Fibroblast of pulmonary artery (primary cell): ENCODE results near the gene TMIGD3.

ENCODE experiments used
- DNase-seq: peaks from one replicate; pipeline ENCODE4 v3.0.0-alpha.2; 2010; ENCODE audit warnings: low read depth
- H3K4me3 ChIP-seq: replicated peaks from 2 replicates; pipeline ENCODE4 v1.5.1; 2011; ENCODE audit warnings: low read depth, mild to moderate bottlenecking, control low read depth, low read length, moderate library complexity
- TF ChIP-seq, protein P1 (sequence below): IDR thresholded peaks from 2 replicates; pipeline ENCODE4 v1.5.1; 2011; ENCODE audit warnings: mild to moderate bottlenecking, control low read depth, low read length, inconsistent platforms; ENCODE audit errors: missing control alignments

The TMIGD3 gene

DNA sequence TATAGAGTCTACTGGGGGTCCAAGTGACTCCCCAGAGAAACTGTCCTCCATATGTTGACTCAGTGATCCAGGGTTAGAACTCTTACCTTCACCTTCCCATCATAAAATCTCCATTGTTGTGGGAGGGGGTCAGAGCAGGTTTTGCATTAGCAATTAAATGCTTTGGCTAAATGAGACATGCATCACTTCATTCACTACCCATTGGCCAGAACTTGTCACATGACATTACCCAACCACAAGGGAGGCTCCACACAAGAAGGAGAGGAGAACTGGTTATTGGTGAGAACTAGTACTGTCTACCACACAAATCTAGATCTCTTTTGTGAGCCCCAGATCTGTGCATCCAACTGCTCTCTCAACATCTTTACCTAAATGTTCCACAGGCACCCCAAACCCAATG, 33.9 kb downstream of the TMIGD3 start:
- TF ChIP-seq, protein P1, sequence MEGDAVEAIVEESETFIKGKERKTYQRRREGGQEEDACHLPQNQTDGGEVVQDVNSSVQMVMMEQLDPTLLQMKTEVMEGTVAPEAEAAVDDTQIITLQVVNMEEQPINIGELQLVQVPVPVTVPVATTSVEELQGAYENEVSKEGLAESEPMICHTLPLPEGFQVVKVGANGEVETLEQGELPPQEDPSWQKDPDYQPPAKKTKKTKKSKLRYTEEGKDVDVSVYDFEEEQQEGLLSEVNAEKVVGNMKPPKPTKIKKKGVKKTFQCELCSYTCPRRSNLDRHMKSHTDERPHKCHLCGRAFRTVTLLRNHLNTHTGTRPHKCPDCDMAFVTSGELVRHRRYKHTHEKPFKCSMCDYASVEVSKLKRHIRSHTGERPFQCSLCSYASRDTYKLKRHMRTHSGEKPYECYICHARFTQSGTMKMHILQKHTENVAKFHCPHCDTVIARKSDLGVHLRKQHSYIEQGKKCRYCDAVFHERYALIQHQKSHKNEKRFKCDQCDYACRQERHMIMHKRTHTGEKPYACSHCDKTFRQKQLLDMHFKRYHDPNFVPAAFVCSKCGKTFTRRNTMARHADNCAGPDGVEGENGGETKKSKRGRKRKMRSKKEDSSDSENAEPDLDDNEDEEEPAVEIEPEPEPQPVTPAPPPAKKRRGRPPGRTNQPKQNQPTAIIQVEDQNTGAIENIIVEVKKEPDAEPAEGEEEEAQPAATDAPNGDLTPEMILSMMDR, result no peak
- H3K4me3 ChIP-seq, result no peak overlapping the region
- no peak for DNase-seq

DNA sequence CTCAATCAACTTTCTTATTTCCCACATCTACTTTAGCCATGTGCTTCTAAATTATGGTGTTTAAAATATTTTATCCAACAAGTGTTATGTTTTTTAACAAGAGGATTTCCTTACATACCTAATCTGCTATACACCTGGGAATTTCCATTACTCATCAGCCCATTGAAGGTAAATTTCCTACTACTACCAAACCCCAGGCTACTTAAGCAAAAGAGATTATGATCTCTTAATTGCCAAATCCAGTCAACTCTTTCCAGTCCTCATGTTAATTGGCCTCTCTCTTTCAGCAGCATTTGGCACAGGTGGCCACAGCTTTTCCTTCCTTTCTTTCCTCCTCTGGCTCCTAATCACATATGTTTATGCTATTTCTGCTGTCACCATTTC, 34.7 kb downstream of the TMIGD3 start:
- no peak overlapping the region for H3K4me3 ChIP-seq
- no peak for DNase-seq
- TF ChIP-seq, protein P1, result no peak

DNA sequence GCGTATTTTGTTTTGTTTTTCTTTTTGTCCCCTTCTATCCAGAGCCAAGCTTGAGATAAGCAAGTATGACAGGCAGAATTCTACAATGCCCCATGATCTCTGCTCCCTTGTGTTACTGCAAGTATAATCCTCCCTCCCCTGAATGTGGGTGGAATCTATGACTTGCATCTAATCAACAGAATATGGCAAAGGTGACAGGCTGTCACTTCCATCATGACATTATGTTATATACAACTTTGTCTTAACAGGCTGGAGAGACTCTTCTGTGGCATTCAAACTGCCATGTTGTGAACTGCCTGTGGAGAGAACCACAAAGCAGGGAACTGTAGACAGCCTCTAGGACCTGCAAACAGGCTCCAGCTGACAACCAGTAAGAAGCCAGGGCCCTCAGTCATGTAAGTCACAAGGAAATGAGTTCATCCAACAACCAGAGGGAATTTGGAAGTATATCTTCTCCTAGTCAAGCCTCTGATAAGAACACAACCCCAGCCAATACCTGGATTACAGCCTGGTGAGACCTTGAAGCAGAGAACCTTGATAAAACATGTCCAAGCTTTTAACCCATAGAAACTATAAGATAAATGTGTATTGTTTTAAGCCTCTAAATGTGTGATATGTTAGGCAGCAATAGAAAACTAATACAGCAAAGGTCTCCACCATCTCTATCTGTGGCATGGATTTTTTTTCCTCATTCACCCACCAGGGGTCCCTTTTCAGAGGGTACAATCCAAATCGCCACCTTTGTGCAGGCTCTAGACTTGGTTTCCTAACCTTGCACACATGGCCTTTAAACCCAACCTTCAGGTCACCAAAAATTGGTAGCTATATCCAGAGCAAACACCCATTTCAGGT, 35.3 kb downstream of the TMIGD3 start:
- TF ChIP-seq, protein P1, result no peak

DNA sequence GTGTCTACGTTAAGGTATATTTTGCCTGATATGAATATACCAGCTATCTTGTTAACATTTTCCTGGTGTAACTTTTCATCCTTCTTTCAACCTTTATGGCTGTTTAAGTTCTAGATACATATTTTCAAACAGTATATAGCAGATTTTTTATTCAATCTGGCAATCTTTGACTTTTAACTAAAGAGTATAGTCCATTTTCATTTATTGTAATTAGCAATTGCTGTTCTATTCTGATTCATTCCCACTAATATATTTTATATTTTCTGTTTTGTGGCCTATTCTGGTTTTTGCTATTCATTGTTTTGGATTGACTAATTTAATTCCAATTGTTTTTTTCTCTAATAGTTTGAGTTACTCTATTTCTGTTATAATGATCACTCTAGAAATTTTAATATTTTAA, 37.0 kb downstream of the TMIGD3 start:
- no peak overlapping the region for H3K4me3 ChIP-seq
- no peak for DNase-seq
- TF ChIP-seq, protein P1, result no peak

More for the DNA sequence above, 35.3 kb downstream of the TMIGD3 start:
- no peak for DNase-seq
- H3K4me3 ChIP-seq, result no peak overlapping the region

DNA sequence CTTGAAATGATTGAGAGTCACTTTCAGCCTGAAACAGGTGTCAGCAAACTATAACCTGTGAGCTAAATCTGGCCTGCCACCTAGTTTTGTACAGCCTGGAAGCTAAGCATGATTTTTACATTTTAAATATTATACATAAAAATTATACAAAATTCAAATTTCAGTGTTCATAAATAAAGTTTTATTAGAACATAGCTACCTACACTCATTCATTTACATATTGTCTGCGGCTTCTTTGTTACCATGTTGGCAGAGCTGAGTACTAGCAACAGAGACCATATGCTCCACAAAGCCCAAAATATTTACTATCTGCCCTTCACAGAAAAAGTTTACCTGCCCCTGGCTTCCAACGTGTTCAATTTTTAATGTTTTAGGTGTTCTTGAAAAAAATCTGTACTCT, 37.7 kb downstream of the TMIGD3 start:
- TF ChIP-seq, protein P1, result no peak
- H3K4me3 ChIP-seq, result no peak overlapping the region
- no peak for DNase-seq

DNA sequence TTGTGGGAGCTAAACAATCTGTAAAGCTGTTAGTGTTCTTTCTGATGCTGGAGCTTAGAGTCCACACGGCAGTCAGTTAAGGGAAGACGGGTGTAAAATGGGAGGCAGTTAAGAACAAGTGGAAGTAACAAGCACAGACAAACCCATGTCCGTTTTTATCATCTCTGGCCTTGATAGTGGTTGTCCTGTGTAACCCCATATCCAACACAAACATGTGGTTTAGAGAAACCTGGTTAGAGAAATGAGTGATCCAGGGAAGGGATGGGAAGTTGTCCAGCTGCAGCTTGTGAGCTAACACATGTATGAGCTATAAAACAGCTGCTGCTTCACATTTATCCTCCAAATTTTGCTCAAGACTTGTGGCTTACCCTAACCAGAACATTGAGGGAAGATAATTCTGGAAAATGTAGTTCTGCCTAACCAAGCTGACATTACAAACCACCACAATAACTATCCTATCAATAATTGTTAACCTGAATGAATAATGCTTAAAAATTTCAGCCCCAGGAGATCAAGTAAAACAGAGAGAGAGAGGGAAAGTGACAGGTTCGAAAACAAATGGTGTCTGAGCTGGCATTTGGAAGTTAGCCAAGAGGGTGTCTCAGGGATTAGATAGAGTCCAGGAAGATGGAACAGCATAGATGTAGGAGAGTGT, 40.3 kb downstream of the TMIGD3 start:
- TF ChIP-seq, protein P1, result no peak
- DNase-seq, result peak; percentile 38
- no peak overlapping the region for H3K4me3 ChIP-seq
